SH-SY5Y (cell line): ENCODE data around the gene PPP2R2C.

ENCODE experiments used
- GATA2 ChIP-seq: IDR thresholded peaks from 2 replicates; pipeline ENCODE4 v1.6.1; 2011; ENCODE audit warnings: mild to moderate bottlenecking, low read depth, low read length
- GATA3 ChIP-seq: IDR thresholded peaks from 2 replicates; pipeline ENCODE4 v1.6.1; 2011; ENCODE audit warnings: low read depth, mild to moderate bottlenecking, low read length, moderate library complexity

GRCh38 chr4:6379767-6380745 is 92.4 kb downstream of the PPP2R2C start:
- TF ChIP-seq GATA3: no peak
- no peak for TF ChIP-seq GATA2
